ENCODE data around the gene TRAF3IP1.
"Not testable (repeated sequence)": the region's sequence is repeated elsewhere in the genome, so short reads cannot be mapped to it uniquely, and the experiment has no call there.

The TRAF3IP1 gene

GRCh38 chr2:238320246-238320647 is at the start of gene TRAF3IP1:
TSS of gene TRAF3IP1 (plus strand) at chr2:238320518. CDS start at chr2:238320663, 145 bp downstream.
- DNase-seq (ENCODE audit: low read depth), result peak; percentile 83

- DNase-seq (ENCODE audit: low read depth), result no peak
These were observed 49.7 kb upstream of the TRAF3IP1 start for GRCh38 chr2:238270606-238271005.

GRCh38 chr2:238271061-238271554 is 49.2 kb upstream of the TRAF3IP1 start:
- no peak for DNase-seq (ENCODE audit: low read depth)

- DNase-seq (ENCODE audit: low read depth), result not testable (repeated sequence)
These were observed 48.6 kb upstream of the TRAF3IP1 start for GRCh38 chr2:238271686-238272085.

GRCh38 chr2:238272156-238272555 is 48.2 kb upstream of the TRAF3IP1 start:
- DNase-seq (ENCODE audit: low read depth), result no peak

GRCh38 chr2:238273433-238273832 is 46.9 kb upstream of the TRAF3IP1 start:
- DNase-seq (ENCODE audit: low read depth), result not testable (repeated sequence)

GRCh38 chr2:238274152-238274865 is 46.0 kb upstream of the TRAF3IP1 start:
- DNase-seq (ENCODE audit: low read depth), result no peak

GRCh38 chr2:238277695-238278094 is 42.6 kb upstream of the TRAF3IP1 start:
- no peak for DNase-seq (ENCODE audit: low read depth)

- DNase-seq (ENCODE audit: low read depth), result no peak
These were observed 41.5 kb upstream of the TRAF3IP1 start for GRCh38 chr2:238278626-238279323.

GRCh38 chr2:238279324-238279682 is 41.0 kb upstream of the TRAF3IP1 start:
- no peak for DNase-seq (ENCODE audit: low read depth)

GRCh38 chr2:238280083-238280825 is 40.1 kb upstream of the TRAF3IP1 start:
- DNase-seq (ENCODE audit: low read depth), result no peak

- no peak for DNase-seq (ENCODE audit: low read depth)
These were observed 38.4 kb upstream of the TRAF3IP1 start for GRCh38 chr2:238281826-238282480.

GRCh38 chr2:238282861-238283738 is 37.2 kb upstream of the TRAF3IP1 start:
- no peak for DNase-seq (ENCODE audit: low read depth)

GRCh38 chr2:238284802-238285515 is 35.4 kb upstream of the TRAF3IP1 start:
- no peak for DNase-seq (ENCODE audit: low read depth)

- no peak for DNase-seq (ENCODE audit: low read depth)
These were observed 34.6 kb upstream of the TRAF3IP1 start for GRCh38 chr2:238285653-238286082.

GRCh38 chr2:238286095-238286494 is 34.2 kb upstream of the TRAF3IP1 start:
- no peak for DNase-seq (ENCODE audit: low read depth)

GRCh38 chr2:238286551-238286950 is 33.8 kb upstream of the TRAF3IP1 start:
- no peak for DNase-seq (ENCODE audit: low read depth)

GRCh38 chr2:238286987-238287736 is 33.2 kb upstream of the TRAF3IP1 start:
- DNase-seq (ENCODE audit: low read depth), result peak; percentile 11
